ENCODE data around the gene KCNAB1. TPM values are rescaled to one million over a fixed set of nuclear protein-coding genes. Genes with fewer than 3 reads are reported as not detected.

The KCNAB1 gene
- total and polyA plus RNA-seq, 2 of the 8 experiments (the other 6 are each of a cell fraction or from before 2014, with no cell fraction given) = 0.51 to 2.3 TPM

DNA sequence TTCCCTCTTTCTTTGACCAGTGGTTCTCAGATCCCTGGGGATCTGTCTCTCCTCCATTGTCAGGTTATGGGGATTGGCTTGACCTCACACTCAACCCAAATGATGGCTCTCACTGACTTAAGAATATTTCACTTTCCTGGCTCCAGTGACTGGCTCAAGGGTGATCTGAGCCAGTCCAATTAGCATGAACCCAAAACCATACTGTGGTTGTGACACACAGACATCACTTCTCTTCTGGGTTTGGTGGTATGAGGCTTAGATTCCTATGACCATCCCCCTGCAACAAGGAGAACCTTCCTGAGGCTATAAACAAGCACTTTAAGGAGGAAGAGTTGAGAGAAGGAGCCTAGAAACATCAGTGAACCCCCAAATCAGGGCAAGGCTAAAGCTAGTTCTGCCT, 85.8 kb downstream of the KCNAB1 start:
- Histone ChIP-seq H3K79me2 (ENCODE audit: control insufficient read depth in 1 of 2, insufficient read depth in 2 of 2, low read length in 2 of 2) (no peaks in the 10 kb centered on the region), H2BK120ac (replicated peaks; ENCODE audit: low read depth, low read length) (no peak overlapping the region), H2BK15ac (ENCODE audit: low read length) (no peak overlapping the region), H3K18ac (ENCODE audit: extremely low read depth, low read length) (no peak overlapping the region), H3K27me3 (replicated peaks in 1 of 4; ENCODE audit: control insufficient read depth in 3 of 4, extremely low read depth in 1 of 4, insufficient read depth in 3 of 4, low read length in 3 of 4) (no peaks in the 10 kb centered on the region), H2BK12ac (ENCODE audit: low read depth, low read length) (no peak overlapping the region), H3K9me3 (ENCODE audit: insufficient read depth in 2 of 2, low read depth in 1 of 2, low read length in 1 of 2) (no peaks in the 10 kb centered on the region), H3K36me3 (ENCODE audit: control insufficient read depth in 2 of 4, insufficient read depth in 4 of 4, low read length in 3 of 4) (no peaks in the 10 kb centered on the region), H3K4me3 (ENCODE audit: extremely low read depth in 1 of 4, insufficient read depth in 2 of 4, low read depth in 3 of 4, low read length in 4 of 4) (no peak overlapping the region), H2BK20ac (ENCODE audit: low read length) (no peak overlapping the region), H3K23me2 (ENCODE audit: low read depth, low read length) (no peaks in the 10 kb centered on the region), H3K27ac (ENCODE audit: low read depth, low read length) (no peak overlapping the region), H3K56ac (replicated peaks; ENCODE audit: insufficient read length, low read depth, low read length) (no peak overlapping the region), H4K20me1 (replicated peaks in 1 of 2; ENCODE audit: control insufficient read depth in 1 of 2, insufficient read depth in 2 of 2, low read length in 2 of 2) (no peaks in the 10 kb centered on the region), H2AK5ac (ENCODE audit: low read depth, low read length) (no peak overlapping the region), H3K79me1 (ENCODE audit: low read depth, low read length) (no peaks in the 10 kb centered on the region), H3K4me1 (replicated peaks in 1 of 4; ENCODE audit: control insufficient read depth in 3 of 4, insufficient read depth in 4 of 4, low read length in 3 of 4) (no peaks in the 10 kb centered on the region), H3K9ac (replicated peaks in 1 of 4; ENCODE audit: extremely low read depth in 1 of 4, low read depth in 3 of 4, low read length in 3 of 4) (no peak overlapping the region), H4K91ac (replicated peaks; ENCODE audit: insufficient read length, low read length) (no peak overlapping the region), H4K5ac (ENCODE audit: insufficient read length, low read depth, low read length) (no peak overlapping the region), H2AFZ (ENCODE audit: low read length) (no peak overlapping the region), H2BK5ac (ENCODE audit: low read depth, low read length) (no peak overlapping the region), H3K4ac (replicated peaks; ENCODE audit: insufficient read length, low read depth, low read length) (no peak overlapping the region), H3K4me2 (ENCODE audit: insufficient read depth in 1 of 2, low read depth in 2 of 2, low read length in 2 of 2) (no peak overlapping the region), H3K14ac (ENCODE audit: insufficient read length) (no peak overlapping the region), H4K8ac (ENCODE audit: extremely low read depth, insufficient read depth, low read length) (no peak overlapping the region), H3K23ac (ENCODE audit: insufficient read length) (no peak overlapping the region)
- CTCF ChIA-PET (ENCODE audit: partially characterized antibody) = no interaction called here
- POLR2A ChIA-PET (ENCODE audit: partially characterized antibody) = no interaction called here
- no peak for DNase-seq (ENCODE audit: low read depth in 1 of 2, low spot score in 2 of 2)
- FAIRE-seq = no peak
- no peak for TF ChIP-seq TAF7 (optimal IDR thresholded peaks at IDR 0.05; ENCODE audit: borderline replicate concordance, low read depth, low read length)
- TF ChIP-seq POU5F1 (IDR thresholded peaks at IDR 0.05; ENCODE audit: low read depth, low read length) = no peak
- TF ChIP-seq GABPA (IDR thresholded peaks at IDR 0.05; ENCODE audit: borderline replicate concordance, insufficient read depth, low read length) = no peak
- no peak for TF ChIP-seq CTBP2 (IDR thresholded peaks at IDR 0.05; ENCODE audit: borderline replicate concordance, insufficient read depth, insufficient read length, low read length)
- no peak for TF ChIP-seq EP300 (IDR thresholded peaks at IDR 0.05; ENCODE audit: borderline replicate concordance in 1 of 2, low read depth in 2 of 2, low read length in 2 of 2)
- TF ChIP-seq HDAC6 (IDR thresholded peaks at IDR 0.05; ENCODE audit: low read depth, low read length) = no peak
- TF ChIP-seq KDM4A (IDR thresholded peaks at IDR 0.05; ENCODE audit: low read depth, low read length, severe bottlenecking) = no peak
- TF ChIP-seq SAP30 (IDR thresholded peaks at IDR 0.05; ENCODE audit: insufficient read depth, insufficient replicate concordance, low read length) = no peak

Measured in H1 (cell line).